GM18499 (cell line): Measurements from ENCODE around the gene TMEM132A.
"Not testable (repeated sequence)": the region's sequence is repeated elsewhere in the genome, so short reads cannot be mapped to it uniquely, and the experiment has no call there.

Source experiments
- ATAC-seq: cut with Tn5 transposase; IDR thresholded peaks from one replicate; pipeline ENCODE4 v1.9.1; 2021; ENCODE audit warnings: moderate number of reproducible peaks; ENCODE audit not compliant: insufficient read depth, unreplicated experiment

Gene TMEM132A

DNA sequence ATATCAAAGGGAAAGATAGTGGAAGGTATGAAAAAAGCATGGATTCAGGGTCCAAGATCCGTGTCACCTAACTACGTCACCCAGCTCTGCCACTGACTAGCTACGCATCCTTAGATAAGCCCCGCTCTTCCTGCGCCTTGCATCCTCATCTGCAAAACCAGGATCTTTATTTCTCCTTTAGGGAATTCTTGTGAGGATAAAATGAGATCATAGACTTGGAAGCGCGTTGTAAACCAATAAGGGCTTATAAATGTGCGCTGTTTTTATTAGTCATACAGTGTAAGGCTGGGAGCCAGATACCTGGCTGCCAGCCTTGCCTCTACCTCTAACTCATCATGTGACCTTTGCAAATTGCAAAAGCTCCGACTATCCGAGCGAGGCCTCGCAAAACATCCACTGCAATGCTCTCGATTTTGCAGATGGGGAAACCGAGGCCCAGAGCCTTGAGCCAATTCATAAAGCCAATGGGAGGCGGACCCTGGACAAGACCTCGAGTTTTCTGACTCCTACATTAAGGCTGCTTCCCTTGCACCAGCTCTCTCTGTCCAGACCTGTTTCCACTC is 18.6 kb upstream of the TMEM132A start:
- ATAC-seq, result no peak

GRCh38 chr11:60906132-60906972 is 17.9 kb upstream of the TMEM132A start, which contains the start of gene PRPF19:
Gene PRPF19 (minus strand): TSS chr11:60906585. CDS start chr11:60906382, 203 bp downstream.
- peak; percentile 53 for ATAC-seq

DNA sequence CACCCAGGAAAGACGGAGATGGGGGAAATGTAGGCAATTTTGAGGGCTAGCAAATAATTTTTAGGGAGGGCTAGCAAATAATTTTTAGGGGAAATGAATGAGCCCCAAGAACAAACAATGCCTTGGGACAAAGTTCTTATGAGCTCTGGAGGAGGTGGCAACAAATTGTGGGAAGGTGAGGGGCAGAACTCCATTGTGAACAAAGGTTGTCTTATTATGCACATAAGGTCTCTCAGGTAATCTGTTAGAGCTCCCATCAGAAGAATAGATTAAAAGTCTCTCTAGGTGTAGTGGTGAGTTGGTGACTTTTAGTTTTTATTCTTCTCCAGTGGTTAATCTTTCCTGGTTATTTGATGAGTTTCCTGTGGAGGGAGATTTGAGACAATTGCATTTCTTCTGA is 15.5 kb upstream of the TMEM132A start:
- ATAC-seq, result no peak

- not testable (repeated sequence) for ATAC-seq
These were observed 14.5 kb upstream of the TMEM132A start for GRCh38 chr11:60909680-60910280.

GRCh38 chr11:60910281-60910687 is 14.0 kb upstream of the TMEM132A start:
- peak; percentile 32 for ATAC-seq

- no peak for ATAC-seq
These were observed 13.4 kb upstream of the TMEM132A start for GRCh38 chr11:60910711-60911380.

- no peak for ATAC-seq
These were observed 11.9 kb upstream of the TMEM132A start for GRCh38 chr11:60912223-60912850.

DNA sequence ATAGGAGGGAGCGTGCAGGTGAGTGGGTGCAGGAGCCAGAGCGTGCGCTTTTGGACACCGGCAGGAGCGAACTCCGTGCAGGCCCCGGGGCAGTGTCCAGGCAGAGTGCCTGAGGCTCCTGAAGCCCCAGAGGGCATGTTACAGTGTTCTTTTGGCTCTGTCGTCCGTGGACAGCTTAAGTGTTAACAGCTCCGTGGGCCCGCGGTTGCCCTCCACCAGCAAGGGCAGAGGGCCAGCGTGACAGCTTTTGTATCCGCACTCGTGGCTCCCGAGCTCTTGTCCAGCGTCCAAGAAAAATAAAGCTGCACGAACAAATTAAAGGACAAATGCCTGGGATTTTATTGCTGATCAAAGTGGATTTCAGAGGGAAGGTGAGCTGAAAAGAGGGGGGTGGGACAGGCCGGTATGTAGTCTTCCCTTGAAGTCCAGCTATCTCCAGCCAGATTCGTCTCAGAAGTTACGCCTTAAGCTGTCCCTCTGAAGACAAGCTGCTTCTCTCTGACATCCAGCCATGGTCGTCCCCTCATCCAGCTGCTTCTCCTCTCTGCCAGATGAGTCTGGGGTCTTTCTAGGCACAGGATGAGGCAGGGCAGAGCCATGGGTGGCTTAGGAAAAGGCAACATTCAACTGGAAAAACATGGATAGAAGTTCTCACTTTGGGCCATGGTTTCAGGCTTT is 11.3 kb upstream of the TMEM132A start:
- ATAC-seq, result no peak

DNA sequence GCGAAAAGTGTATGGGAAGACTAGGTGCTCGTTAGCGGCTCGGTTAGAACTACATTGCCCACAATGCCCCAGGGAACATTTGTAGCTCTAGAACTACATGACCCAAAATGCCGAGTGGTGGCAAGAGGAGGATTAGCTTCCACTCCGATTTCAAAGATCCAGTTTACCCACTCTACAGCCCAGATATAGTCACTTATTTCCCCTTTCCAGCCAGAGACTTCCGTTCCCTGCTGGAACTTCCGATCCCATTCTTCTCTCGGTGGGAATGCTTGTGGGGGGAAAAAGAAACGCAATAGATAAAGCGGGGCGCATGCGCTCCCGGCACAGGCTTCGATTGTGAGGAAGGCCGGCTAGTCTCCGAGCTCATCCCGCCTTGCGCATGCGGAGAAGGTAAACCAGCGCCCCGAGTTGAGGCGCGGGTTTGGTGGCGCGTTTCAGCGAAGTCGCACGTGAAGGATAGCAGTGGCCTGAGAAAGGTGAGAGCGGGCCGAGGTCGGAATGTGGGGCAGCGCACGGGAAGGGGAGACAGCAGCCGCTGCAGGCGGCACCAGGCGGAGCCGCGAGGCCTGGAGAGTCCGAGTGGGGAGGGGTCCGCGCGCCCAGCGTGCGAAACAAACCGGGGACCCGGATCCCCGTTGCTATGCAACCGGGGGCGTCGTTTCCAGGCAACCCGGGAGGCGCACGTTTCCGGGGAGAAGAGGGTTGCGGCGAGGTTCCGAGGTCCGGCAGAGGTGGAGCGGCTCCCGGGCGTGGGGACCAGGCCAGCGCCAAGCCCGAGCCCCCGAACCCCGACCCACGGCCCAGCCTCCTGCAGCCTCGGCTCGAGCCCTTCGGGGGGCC is 10.2 kb upstream of the TMEM132A start, which contains the start of gene TMEM109:
Gene TMEM109 (plus strand): TSS at position 366 of the 840 bp plus-strand sequence. CDS start 5,536 bp downstream, outside the sequence.
- peak; percentile 30 for ATAC-seq

DNA sequence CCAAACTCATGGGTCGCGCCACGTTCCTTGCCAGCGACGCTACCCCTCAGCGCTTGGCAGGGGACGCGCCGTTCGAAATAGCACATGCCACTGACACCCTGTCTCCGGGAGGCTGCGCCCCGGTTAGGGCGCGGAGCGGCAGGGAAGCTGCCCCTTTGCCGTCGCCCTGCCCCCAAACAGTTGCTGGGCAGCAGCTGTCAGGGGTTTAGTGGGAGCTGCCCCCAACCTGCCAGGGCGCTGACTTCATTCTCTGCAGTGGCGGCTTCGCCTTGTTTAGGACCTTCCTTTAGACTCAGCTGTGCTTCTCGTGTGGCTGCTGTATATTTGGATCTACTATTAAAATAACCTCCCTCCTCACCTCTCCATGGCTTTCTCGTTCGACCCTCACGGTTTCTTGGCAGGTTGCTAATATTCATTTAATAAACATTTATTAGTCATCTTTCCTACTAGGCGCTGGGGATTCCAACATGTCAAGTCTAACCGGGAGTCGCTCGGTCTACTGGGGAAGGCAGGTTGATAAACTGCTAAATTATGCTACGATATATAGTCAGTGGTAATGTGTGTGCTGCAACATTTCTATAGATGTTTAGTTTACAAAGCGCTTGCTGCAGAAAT is 9.5 kb upstream of the TMEM132A start:
- ATAC-seq, result no peak

DNA sequence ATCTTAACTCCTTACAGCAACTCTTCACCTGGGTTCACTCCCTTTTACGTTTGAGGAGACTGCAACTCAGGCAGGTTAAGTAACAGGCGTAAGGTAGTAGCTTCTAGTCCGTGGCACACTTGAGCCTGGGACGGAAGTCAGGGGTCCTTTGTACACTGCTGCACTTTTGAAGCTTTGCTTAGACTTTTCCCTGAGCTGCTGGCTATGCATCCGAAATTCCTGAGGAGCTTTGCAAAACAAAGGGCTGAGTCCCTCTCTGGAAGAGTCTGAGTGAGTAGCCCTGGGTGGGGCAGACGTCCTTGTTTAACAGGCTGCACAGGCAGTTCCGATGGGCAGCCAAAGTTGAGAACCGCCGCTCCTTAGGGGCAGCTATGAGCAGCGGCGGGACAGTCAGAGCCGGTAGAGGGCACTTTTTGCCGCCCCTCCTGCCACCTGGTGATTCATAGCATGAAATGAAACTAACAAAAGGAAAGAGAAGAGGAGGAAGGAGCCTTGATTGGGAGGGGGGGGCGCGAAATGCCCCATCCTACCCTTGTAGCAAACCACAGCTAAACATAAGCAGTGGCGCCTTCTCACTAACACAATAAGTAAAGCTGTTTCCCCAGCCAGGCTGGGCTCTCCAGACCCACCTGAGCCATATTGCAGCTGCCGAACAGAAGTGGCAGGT is 8.9 kb upstream of the TMEM132A start:
- no peak for ATAC-seq

GRCh38 chr11:60916669-60917206 is 7.5 kb upstream of the TMEM132A start:
- no peak for ATAC-seq

DNA sequence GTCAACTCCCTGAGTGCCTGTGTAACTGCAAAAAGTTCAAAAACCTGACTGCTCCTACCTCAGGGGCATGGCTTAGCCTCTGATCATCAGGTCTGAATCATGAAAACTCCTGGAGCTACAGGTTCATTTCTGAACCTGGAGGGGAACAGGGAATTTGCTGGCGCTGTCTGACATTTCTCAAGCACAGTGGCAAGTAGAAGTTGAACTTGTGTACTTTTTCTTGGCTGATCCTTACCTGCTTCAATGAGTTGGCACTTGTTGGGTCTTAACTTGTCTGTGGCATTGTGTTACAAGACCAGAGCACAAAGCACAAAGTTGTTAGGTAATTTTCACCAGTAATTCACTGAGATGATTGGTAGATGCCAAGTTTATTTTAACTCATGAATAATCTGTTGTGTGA is 7.0 kb upstream of the TMEM132A start:
- ATAC-seq, result no peak

- no peak for ATAC-seq
These were observed 5.9 kb upstream of the TMEM132A start for GRCh38 chr11:60918251-60918938.

DNA sequence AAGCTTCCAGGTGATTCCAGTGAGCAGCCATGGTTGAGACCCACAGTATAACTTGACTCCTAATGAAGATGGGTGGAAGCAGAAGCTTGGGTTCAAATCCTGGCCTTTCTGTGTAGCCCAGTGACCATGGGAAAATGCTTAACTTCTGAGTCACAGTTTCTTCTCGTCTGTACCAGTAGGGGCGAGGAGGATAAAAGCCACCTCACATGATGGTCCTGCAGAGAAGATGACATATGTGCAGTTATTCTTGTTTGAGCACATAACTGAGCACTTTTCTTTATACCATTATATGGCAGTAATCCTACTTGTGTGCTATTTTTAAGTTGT is 5.4 kb upstream of the TMEM132A start:
- no peak for ATAC-seq

DNA sequence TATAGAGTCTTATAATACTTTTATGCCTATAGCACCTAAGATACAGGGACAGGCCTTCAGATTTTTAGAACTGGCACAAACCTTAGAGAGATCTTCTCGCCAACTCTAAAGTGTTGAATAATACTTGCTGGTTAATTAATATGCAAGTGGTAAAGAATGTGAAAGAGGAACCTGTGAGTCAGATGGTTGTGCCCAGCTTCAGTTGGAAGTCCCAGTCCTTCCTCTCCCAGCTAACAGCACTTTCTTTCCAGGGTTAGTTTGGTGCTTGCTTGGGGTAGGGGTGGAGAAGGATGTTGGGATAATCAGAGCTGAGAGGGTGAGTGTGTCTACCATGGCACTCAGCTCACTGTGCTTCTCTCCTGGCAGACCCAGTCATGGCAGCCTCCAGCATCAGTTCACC is 4.9 kb upstream of the TMEM132A start:
- ATAC-seq, result no peak

- no peak for ATAC-seq
These were observed 4.3 kb upstream of the TMEM132A start for GRCh38 chr11:60919956-60920355.
